Neuronal stem cell (in vitro differentiated cells): ENCODE measurements around the gene STRADA.

ENCODE experiments used
- DNase-seq: peaks from one replicate; pipeline ENCODE4 v3.0.0-alpha.2; 2013; ENCODE audit warnings: low spot score
- H2AFZ ChIP-seq: one replicate; pipeline ENCODE4 v1.6.1; 2013; ENCODE audit warnings: mild to moderate bottlenecking, low read length, inconsistent platforms
- H2AK5ac ChIP-seq: 2 replicates; pipeline ENCODE4 v1.6.1; 2013; ENCODE audit warnings: low read depth, mild to moderate bottlenecking, inconsistent platforms, low read length, moderate library complexity, mixed read lengths
- H2BK120ac ChIP-seq: 2 replicates; pipeline ENCODE4 v1.6.1; 2013; ENCODE audit warnings: low read depth, mild to moderate bottlenecking, inconsistent platforms, low read length, moderate library complexity, mixed read lengths
- H2BK12ac ChIP-seq: one replicate; pipeline ENCODE4 v1.6.1; 2013; ENCODE audit warnings: low read length, inconsistent platforms
- H2BK15ac ChIP-seq: 2 replicates; pipeline ENCODE4 v1.6.1; 2013; ENCODE audit warnings: mild to moderate bottlenecking, low read length, inconsistent platforms, mixed read lengths
- H2BK5ac ChIP-seq: one replicate; pipeline ENCODE4 v1.6.1; 2013; ENCODE audit warnings: inconsistent platforms, mild to moderate bottlenecking, low read length, moderate library complexity
- H3K14ac ChIP-seq: one replicate; pipeline ENCODE4 v1.6.1; 2013; ENCODE audit warnings: low read length, inconsistent platforms
- H3K18ac ChIP-seq: 2 replicates; pipeline ENCODE4 v1.6.1; 2013; ENCODE audit warnings: low read length, inconsistent platforms
- H3K23ac ChIP-seq: 2 replicates; pipeline ENCODE4 v1.6.1; 2013; ENCODE audit warnings: low read depth, mild to moderate bottlenecking, mixed read lengths, low read length, inconsistent platforms; ENCODE audit not compliant: poor library complexity
- H3K27ac ChIP-seq: replicated peaks from 3 replicates; pipeline ENCODE4 v1.5.1; 2013; ENCODE audit warnings: low read length, inconsistent platforms
- H3K27me3 ChIP-seq, 3 experiments: 2 replicates each; pipeline ENCODE4 v1.6.1; 2013; ENCODE audit warnings: low read length in 3 of 3, mild to moderate bottlenecking in 2 of 3, inconsistent platforms in 1 of 3, low read depth in 1 of 3, mixed read lengths in 1 of 3, moderate library complexity in 1 of 3; ENCODE audit not compliant: control insufficient read depth in 3 of 3, insufficient read depth in 3 of 3
- H3K36me3 ChIP-seq, 2 donors: replicated peaks in 1 of 2; 2 replicates each; pipeline ENCODE4 v1.6.1; 2013; ENCODE audit warnings: low read length in 2 of 2; ENCODE audit not compliant: control insufficient read depth in 2 of 2, insufficient read depth in 2 of 2
- H3K4ac ChIP-seq: 2 replicates; pipeline ENCODE4 v1.6.1; 2013; ENCODE audit warnings: inconsistent platforms, mild to moderate bottlenecking, low read length, moderate library complexity
- H3K4me1 ChIP-seq, 2 donors: 1 replicate in 1 of 2; 2 replicates in 1 of 2; pipeline ENCODE4 v1.6.1; 2013; ENCODE audit warnings: low read length in 2 of 2, low read depth in 1 of 2; ENCODE audit not compliant: control insufficient read depth in 2 of 2, insufficient read depth in 1 of 2
- H3K4me2 ChIP-seq: one replicate; pipeline ENCODE4 v1.6.1; 2013; ENCODE audit warnings: mild to moderate bottlenecking, low read length, inconsistent platforms; ENCODE audit not compliant: insufficient read depth, poor library complexity, severe bottlenecking
- H3K4me3 ChIP-seq, 2 donors: 2 replicates each; pipeline ENCODE4 v1.5.1; 2013; ENCODE audit warnings: low read length in 2 of 2, mild to moderate bottlenecking in 2 of 2, inconsistent platforms in 1 of 2, moderate library complexity in 1 of 2
- H3K79me1 ChIP-seq: one replicate; pipeline ENCODE4 v1.6.1; 2013; ENCODE audit warnings: low read depth, mild to moderate bottlenecking, inconsistent platforms, low read length, moderate library complexity
- H3K9ac ChIP-seq: one replicate; pipeline ENCODE4 v1.6.1; 2013; ENCODE audit warnings: mild to moderate bottlenecking, low read depth, low read length, inconsistent platforms; ENCODE audit not compliant: poor library complexity
- H3K9me3 ChIP-seq, 2 donors: replicated peaks in 1 of 2; 2 replicates each; pipeline versions ENCODE3 to v1.6.1; 2013; ENCODE audit warnings: low read length in 2 of 2, mild to moderate bottlenecking in 2 of 2, inconsistent platforms in 1 of 2, low read depth in 1 of 2, mixed read lengths in 1 of 2, moderate library complexity in 1 of 2; ENCODE audit not compliant: control insufficient read depth in 2 of 2, insufficient read depth in 1 of 2
- H4K8ac ChIP-seq: one replicate; pipeline ENCODE4 v1.6.1; 2013; ENCODE audit warnings: low read depth, mild to moderate bottlenecking, inconsistent platforms, low read length, moderate library complexity
- H4K91ac ChIP-seq: one replicate; pipeline ENCODE4 v1.6.1; 2013; ENCODE audit warnings: low read length, low read depth, mild to moderate bottlenecking, inconsistent platforms; ENCODE audit not compliant: poor library complexity
- WGBS, 2 donors: extraction: QIAGEN DNeasy Blood & Tissue Kit; methylation state at CpG; one replicate each; pipeline ENCODE4 v1.1.7; 2013; ENCODE audit warnings: missing lambda C conversion rate in 2 of 2, mixed read lengths in 1 of 2; ENCODE audit not compliant: insufficient read length in 2 of 2, insufficient replicate concordance in 1 of 2; ENCODE audit errors: extremely low coverage in 2 of 2; 5-methylcytosine and 5-hydroxymethylcytosine counted together

STRADA gene

GRCh38 chr17:63753215-63753614 is 11.6 kb upstream of the STRADA start:
- Histone ChIP-seq H3K27ac (no peak overlapping the region), H3K18ac (no peak overlapping the region), H3K9ac (no peak overlapping the region), H4K91ac (no peak overlapping the region), H3K36me3 (peaks cover 28 to 87% of the 10 kb centered on the region in 2 donors), H4K8ac (no peak overlapping the region), H2BK15ac (no peak overlapping the region), H3K9me3 (no peaks in the 10 kb centered on the region), H3K4me2 (no peak overlapping the region), H3K79me1 (no peaks in the 10 kb centered on the region), H2AK5ac (no peak overlapping the region), H3K4me1 (no peaks in the 10 kb centered on the region), H3K4ac (no peak overlapping the region), H2AFZ (no peak overlapping the region), H2BK5ac (no peak overlapping the region), H3K14ac (no peak overlapping the region), H3K4me3 (no peak overlapping the region), H3K27me3 (no peaks in the 10 kb centered on the region), H2BK120ac (no peak overlapping the region), H3K23ac (no peak overlapping the region), H2BK12ac (no peak overlapping the region)
- DNase-seq, result no peak
- whole genome bisulfite sequencing, 2 donors, result no CpG with 5 or more reads among the region's 1 CpG

GRCh38 chr17:63752707-63753106 is 11.1 kb upstream of the STRADA start:
- H3K9me3 ChIP-seq, result no peaks in the 10 kb centered on the region
- H2AK5ac ChIP-seq, result no peak overlapping the region
- no peak overlapping the region for H3K23ac ChIP-seq
- H2BK12ac ChIP-seq, result no peak overlapping the region
- no peak overlapping the region for H2BK5ac ChIP-seq
- H3K27ac ChIP-seq, result no peak overlapping the region
- no peak overlapping the region for H2BK120ac ChIP-seq
- H4K8ac ChIP-seq, result no peak overlapping the region
- H3K4me2 ChIP-seq, result no peak overlapping the region
- no peak overlapping the region for H3K9ac ChIP-seq
- no peak for DNase-seq
- H2AFZ ChIP-seq, result no peak overlapping the region
- H3K4ac ChIP-seq, result no peak overlapping the region
- H4K91ac ChIP-seq, result no peak overlapping the region
- no peak overlapping the region for H2BK15ac ChIP-seq
- H3K4me1 ChIP-seq, result no peaks in the 10 kb centered on the region
- no peaks in the 10 kb centered on the region for H3K79me1 ChIP-seq
- WGBS, 2 donors, result no CpG with 5 or more reads among the region's 1 CpG
- H3K18ac ChIP-seq, result no peak overlapping the region
- peaks cover 23 to 86% of the 10 kb centered on the region in 2 donors for H3K36me3 ChIP-seq
- H3K4me3 ChIP-seq, result no peak overlapping the region
- H3K27me3 ChIP-seq, result no peaks in the 10 kb centered on the region
- no peak overlapping the region for H3K14ac ChIP-seq

GRCh38 chr17:63751806-63752205 is 10.2 kb upstream of the STRADA start:
- H3K14ac ChIP-seq, result no peak overlapping the region
- no peak overlapping the region for H4K91ac ChIP-seq
- no peak overlapping the region for H3K23ac ChIP-seq
- H2AK5ac ChIP-seq, result no peak overlapping the region
- no peaks in the 10 kb centered on the region for H3K79me1 ChIP-seq
- no peak overlapping the region for H3K4me2 ChIP-seq
- no peaks in the 10 kb centered on the region for H3K9me3 ChIP-seq
- H3K4ac ChIP-seq, result no peak overlapping the region
- H3K27me3 ChIP-seq, result no peaks in the 10 kb centered on the region
- no peaks in the 10 kb centered on the region for H3K4me1 ChIP-seq
- no peak overlapping the region for H2BK15ac ChIP-seq
- DNase-seq, result no peak
- no peak overlapping the region for H3K27ac ChIP-seq
- H3K36me3 ChIP-seq, result peaks cover 23 to 86% of the 10 kb centered on the region in 2 donors
- H3K18ac ChIP-seq, result no peak overlapping the region
- H3K4me3 ChIP-seq, result no peak overlapping the region
- H2AFZ ChIP-seq, result no peak overlapping the region
- WGBS, 2 donors, result no CpG with 5 or more reads among the region's 8 CpGs
- H3K9ac ChIP-seq, result no peak overlapping the region
- H2BK5ac ChIP-seq, result no peak overlapping the region
- no peak overlapping the region for H2BK120ac ChIP-seq
- no peak overlapping the region for H2BK12ac ChIP-seq
- H4K8ac ChIP-seq, result no peak overlapping the region

GRCh38 chr17:63741143-63741407 is 524 bp downstream of the STRADA start:
- H3K9ac ChIP-seq, result peak overlapping the region; percentile 91
- H3K23ac ChIP-seq, result peak overlapping the region; percentile 85
- peak overlapping the region; percentile 81 for H2AK5ac ChIP-seq
- peak overlapping the region; percentile 84 for H3K27ac ChIP-seq
- H3K9me3 ChIP-seq, result no peaks in the 10 kb centered on the region
- H3K79me1 ChIP-seq, result peaks cover 3% of the 10 kb centered on the region
- H4K8ac ChIP-seq, result no peak overlapping the region
- H3K4me2 ChIP-seq, result peak overlapping the region; percentile 68
- peaks cover 5 to 7% of the 10 kb centered on the region in 2 donors for H3K4me1 ChIP-seq
- H3K4me3 ChIP-seq, result peak overlapping the region; percentile 85 to 99
- peak overlapping the region; percentile 98 for H3K14ac ChIP-seq
- no peak overlapping the region for H4K91ac ChIP-seq
- no peak overlapping the region for H2BK120ac ChIP-seq
- peak overlapping the region; percentile 98 for H3K18ac ChIP-seq
- H2BK15ac ChIP-seq, result peak overlapping the region; percentile 75
- peak overlapping the region; percentile 90 for H2BK5ac ChIP-seq
- WGBS, 2 donors, result no CpG with 5 or more reads among the region's 14 CpGs
- no peak for DNase-seq
- H3K27me3 ChIP-seq, result no peaks in the 10 kb centered on the region
- peak overlapping the region; percentile 99 for H2AFZ ChIP-seq
- H3K36me3 ChIP-seq, result peaks cover 0 to 20% of the 10 kb centered on the region in 2 donors
- H2BK12ac ChIP-seq, result peak overlapping the region; percentile 41
- H3K4ac ChIP-seq, result no peak overlapping the region
